Motor neuron (in vitro differentiated cells): ENCODE data around the gene UTP11. TPM values are rescaled to one million over a fixed set of nuclear protein-coding genes. Genes with fewer than 3 reads are reported as not detected.
A peak's percentile ranks its signal among the peaks of the same experiment; 100 is the strongest.

Experiments used
- ATAC-seq, 8 experiments: fragments of 200-7000 bp; cut with Tn5 transposase; replicated peaks in 6 of 8; 2 replicates each; pipeline ENCODE4 v1.8.0; 2021; ENCODE audit warnings: mild to moderate bottlenecking in 8 of 8, moderate library complexity in 8 of 8
- H3K27ac ChIP-seq, 2 donors: fragments of 250-450 bp; sonication (Bioruptor Pico); 2 replicates each; pipeline ENCODE4 v1.9.0; 2021; ENCODE audit warnings: antibody characterized with exemption in 2 of 2, mild to moderate bottlenecking in 2 of 2, moderate library complexity in 1 of 2
- H3K4me1 ChIP-seq, 2 donors: fragments of 250-450 bp; sonication (Bioruptor Pico); replicated peaks in 1 of 2; 2 replicates each; pipeline ENCODE4 v1.6.1; 2021; ENCODE audit warnings: antibody characterized with exemption in 2 of 2, mild to moderate bottlenecking in 2 of 2, moderate library complexity in 1 of 2
- H3K4me3 ChIP-seq, 5 donors: fragments of 250-450 bp; sonication (Bioruptor Pico); 2 replicates each; pipeline ENCODE4 v1.9.0; 2021; ENCODE audit warnings: antibody characterized with exemption in 5 of 5, mild to moderate bottlenecking in 5 of 5, moderate library complexity in 4 of 5
- WGBS, 10 experiments: fragments of 450-650 bp; shearing (Covaris generic); methylation state at CpG; one replicate each; pipeline ENCODE4 v1.0.0; 2022; 5-methylcytosine and 5-hydroxymethylcytosine counted together
- in situ Hi-C, 9 experiments: fragments of 400-800 bp; cut with MboI; loops; one replicate each; pipeline ENCODE4 v1.15.0; 2021; ENCODE audit warnings: low sequenced_read_pairs in 9 of 9, low pct_unique_long_range_greater_than_20kb in 2 of 9; ENCODE audit not compliant: unreplicated experiment in 9 of 9
- total RNA-seq, 8 experiments: library from RNA; unstranded; fragments of 300-600 nt; gene quantifications; 2 replicates each; pipeline versions ENCODE4 v1.2.3 to v1.2.4, GENCODE V29; 2022

Gene UTP11
- total RNA-seq, 8 experiments from 2014 or later: 50.4 to 82.4 (median 75.2) TPM

- no peak overlapping the region for H3K4me3 ChIP-seq
- 80 to 100% methylated on average over 2 to 3 of the region's 13 CpGs; no CpG with 5 or more reads in 8 of the 10 experiments for WGBS, 10 experiments
- peaks cover 43 to 47% of the 10 kb centered on the region in 2 donors for H3K4me1 ChIP-seq
- H3K27ac ChIP-seq: no peak overlapping the region
- in situ Hi-C loops: loop anchor here in 6 of 9 experiments (25.0 kb wide), 4 partner anchors 452 to 802 kb away; no protein-coding TSS in a partner anchor
- no peak for ATAC-seq
Measured at GRCh38 chr1:38034871-38035270, 22.3 kb downstream of the UTP11 start.

GRCh38 chr1:38037221-38037939, 24.8 kb downstream of the UTP11 start:
- H3K27ac ChIP-seq: no peak overlapping the region
- peak in 2 of 8 experiments; percentile 8 to 22 for ATAC-seq
- H3K4me3 ChIP-seq: no peak overlapping the region
- peaks cover 40 to 46% of the 10 kb centered on the region in 2 donors for H3K4me1 ChIP-seq
- in situ Hi-C loops: loop anchor here in 6 of 9 experiments (25.0 kb wide), 4 partner anchors 450 to 800 kb away; no protein-coding TSS in a partner anchor
- 70 to 95% (median 85%) methylated on average over 1 to 5 of the region's 5 CpGs; no CpG with 5 or more reads in 2 of the 10 experiments for WGBS, 10 experiments

- no peak overlapping the region for H3K4me3 ChIP-seq
- WGBS, 10 experiments: 3 to 67% (median 13%) methylated on average over 2 to 9 of the region's 10 CpGs; no CpG with 5 or more reads in 4 of the 10 experiments
- in situ Hi-C loops: loop anchor here in 6 of 9 experiments (25.0 kb wide), 4 partner anchors 448 to 798 kb away; no protein-coding TSS in a partner anchor
- peak overlapping the region; percentile 37 to 67 for H3K27ac ChIP-seq
- H3K4me1 ChIP-seq: peaks cover 42 to 46% of the 10 kb centered on the region in 2 donors
- peak in 7 of 8 experiments; percentile 62 to 88 (median 85) for ATAC-seq
Measured at GRCh38 chr1:38038861-38039260, 26.3 kb downstream of the UTP11 start.

GRCh38 chr1:38039331-38040088, 27.0 kb downstream of the UTP11 start:
- WGBS, 10 experiments: 0 to 100% (median 58%) methylated on average over 2 to 15 of the region's 17 CpGs; no CpG with 5 or more reads in 1 of the 10 experiments
- ATAC-seq: peak; percentile 22 to 78 (median 46)
- in situ Hi-C loops: loop anchor here in 6 of 9 experiments (25.0 kb wide), 4 partner anchors 448 to 798 kb away; no protein-coding TSS in a partner anchor
- peak overlapping the region in 1 of 2 donors; percentile 67 for H3K27ac ChIP-seq
- no peak overlapping the region for H3K4me3 ChIP-seq
- peaks cover 42 to 46% of the 10 kb centered on the region in 2 donors for H3K4me1 ChIP-seq

GRCh38 chr1:38041936-38042834, 29.7 kb downstream of the UTP11 start:
- 26 to 84% (median 44%) methylated on average over 2 to 19 of the region's 21 CpGs for WGBS, 10 experiments
- Histone ChIP-seq H3K27ac (no peak overlapping the region), H3K4me3 (no peak overlapping the region), H3K4me1 (peaks cover 52% of the 10 kb centered on the region in 2 donors)
- no peak for ATAC-seq
- in situ Hi-C loops: loop anchor here in 6 of 9 experiments (25.0 kb wide), 4 partner anchors 445 to 795 kb away; no protein-coding TSS in a partner anchor

- in situ Hi-C loops: loop anchor here in 6 of 9 experiments (25.0 kb wide), 4 partner anchors 444 to 794 kb away; no protein-coding TSS in a partner anchor
Measured at GRCh38 chr1:38043036-38043747, 30.7 kb downstream of the UTP11 start.

GRCh38 chr1:38044221-38045215, 32.0 kb downstream of the UTP11 start:
- Histone ChIP-seq H3K4me3 (peak overlapping the region; percentile 40 to 47 (median 43)), H3K4me1 (peaks cover 37 to 42% of the 10 kb centered on the region in 2 donors), H3K27ac (no peak overlapping the region)
- WGBS, 10 experiments: 0 to 20% (median 1%) methylated on average over 1 to 46 of the region's 70 CpGs; no CpG with 5 or more reads in 1 of the 10 experiments
- in situ Hi-C loops: loop anchor here in 6 of 9 experiments (25.0 kb wide), 4 partner anchors 443 to 793 kb away; no protein-coding TSS in a partner anchor
- ATAC-seq: no peak

More at GRCh38 chr1:38043036-38043747, 30.7 kb downstream of the UTP11 start:
- H3K4me1 ChIP-seq: peaks cover 50 to 52% of the 10 kb centered on the region in 2 donors
- H3K27ac ChIP-seq: no peak overlapping the region
- H3K4me3 ChIP-seq: peak overlapping the region in 1 of 5 donors; percentile 43
- WGBS, 10 experiments: 60 to 94% (median 74%) methylated on average over 1 to 6 of the region's 12 CpGs; no CpG with 5 or more reads in 4 of the 10 experiments
- no peak for ATAC-seq

GRCh38 chr1:38045401-38046332, 33.1 kb downstream of the UTP11 start:
- peak overlapping the region; percentile 40 to 47 (median 43) for H3K4me3 ChIP-seq
- in situ Hi-C loops: loop anchor here in 6 of 9 experiments (25.0 kb wide), 4 partner anchors 442 to 792 kb away; no protein-coding TSS in a partner anchor
- H3K4me1 ChIP-seq: peaks cover 40 to 45% of the 10 kb centered on the region in 2 donors
- ATAC-seq: peak in 4 of 8 experiments; percentile 1 to 6 (median 4)
- no peak overlapping the region for H3K27ac ChIP-seq
- 0 to 13% (median 3%) methylated on average over 2 to 39 of the region's 115 CpGs; no CpG with 5 or more reads in 3 of the 10 experiments for WGBS, 10 experiments

GRCh38 chr1:38046333-38046883, 33.9 kb downstream of the UTP11 start, which contains the start of gene POU3F1:
TSS of gene POU3F1 (minus strand) at chr1:38046793. CDS start at chr1:38046743, 50 bp downstream.
- in situ Hi-C loops: loop anchor here in 6 of 9 experiments (25.0 kb wide), 4 partner anchors 441 to 791 kb away; no protein-coding TSS in a partner anchor
- Histone ChIP-seq H3K27ac (no peak within 1 kb of the TSS), H3K4me1 (peaks cover 45 to 51% of the 10 kb centered on the region in 2 donors), H3K4me3 (peak within 1 kb of the TSS; percentile 40 to 47 (median 43))
- peak in 7 of 8 experiments; percentile 0 to 22 (median 12) for ATAC-seq
- WGBS, 10 experiments: 0% methylated on average over 7 of the region's 92 CpGs; no CpG with 5 or more reads in 8 of the 10 experiments
